Epithelial cell of proximal tubule (primary cell): ENCODE measurements around the gene ZNRD2. TPM values are rescaled to one million over a fixed set of nuclear protein-coding genes. Genes with fewer than 3 reads are reported as not detected.
"Not testable (repeated sequence)": the region's sequence is repeated elsewhere in the genome, so short reads cannot be mapped to it uniquely, and the experiment has no call there.

ENCODE experiments used
- DNase-seq: peaks from one replicate; pipeline ENCODE4 v3.0.0-alpha.2; 2011; ENCODE audit warnings: low read depth
- H3K4me3 ChIP-seq: 2 replicates; pipeline ENCODE4 v1.5.1; 2011; ENCODE audit warnings: low read depth, mild to moderate bottlenecking, low read length
- total RNA-seq: library from RNA; depleted of rRNA; stranded (reverse); fragments of >200 nt; gene quantifications from 2 replicates; pipeline ENCODE4 v1.2.3, GENCODE V29; 2015
- TF ChIP-seq, protein P1 (sequence below): conservative IDR thresholded peaks from 2 replicates; pipeline ENCODE4 v1.5.1; 2012; ENCODE audit warnings: low read depth, mild to moderate bottlenecking, low read length

ZNRD2 gene
- total RNA-seq, 1 donor from 2014 or later, result 72.0 TPM

GRCh38 chr11:65563601-65564000, 6.7 kb upstream of the ZNRD2 start:
- TF ChIP-seq, protein P1, sequence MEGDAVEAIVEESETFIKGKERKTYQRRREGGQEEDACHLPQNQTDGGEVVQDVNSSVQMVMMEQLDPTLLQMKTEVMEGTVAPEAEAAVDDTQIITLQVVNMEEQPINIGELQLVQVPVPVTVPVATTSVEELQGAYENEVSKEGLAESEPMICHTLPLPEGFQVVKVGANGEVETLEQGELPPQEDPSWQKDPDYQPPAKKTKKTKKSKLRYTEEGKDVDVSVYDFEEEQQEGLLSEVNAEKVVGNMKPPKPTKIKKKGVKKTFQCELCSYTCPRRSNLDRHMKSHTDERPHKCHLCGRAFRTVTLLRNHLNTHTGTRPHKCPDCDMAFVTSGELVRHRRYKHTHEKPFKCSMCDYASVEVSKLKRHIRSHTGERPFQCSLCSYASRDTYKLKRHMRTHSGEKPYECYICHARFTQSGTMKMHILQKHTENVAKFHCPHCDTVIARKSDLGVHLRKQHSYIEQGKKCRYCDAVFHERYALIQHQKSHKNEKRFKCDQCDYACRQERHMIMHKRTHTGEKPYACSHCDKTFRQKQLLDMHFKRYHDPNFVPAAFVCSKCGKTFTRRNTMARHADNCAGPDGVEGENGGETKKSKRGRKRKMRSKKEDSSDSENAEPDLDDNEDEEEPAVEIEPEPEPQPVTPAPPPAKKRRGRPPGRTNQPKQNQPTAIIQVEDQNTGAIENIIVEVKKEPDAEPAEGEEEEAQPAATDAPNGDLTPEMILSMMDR, result no peak
- H3K4me3 ChIP-seq, result no peak overlapping the region
- no peak for DNase-seq

GRCh38 chr11:65564879-65565559, 5.3 kb upstream of the ZNRD2 start:
- not testable (repeated sequence) for DNase-seq

DNA sequence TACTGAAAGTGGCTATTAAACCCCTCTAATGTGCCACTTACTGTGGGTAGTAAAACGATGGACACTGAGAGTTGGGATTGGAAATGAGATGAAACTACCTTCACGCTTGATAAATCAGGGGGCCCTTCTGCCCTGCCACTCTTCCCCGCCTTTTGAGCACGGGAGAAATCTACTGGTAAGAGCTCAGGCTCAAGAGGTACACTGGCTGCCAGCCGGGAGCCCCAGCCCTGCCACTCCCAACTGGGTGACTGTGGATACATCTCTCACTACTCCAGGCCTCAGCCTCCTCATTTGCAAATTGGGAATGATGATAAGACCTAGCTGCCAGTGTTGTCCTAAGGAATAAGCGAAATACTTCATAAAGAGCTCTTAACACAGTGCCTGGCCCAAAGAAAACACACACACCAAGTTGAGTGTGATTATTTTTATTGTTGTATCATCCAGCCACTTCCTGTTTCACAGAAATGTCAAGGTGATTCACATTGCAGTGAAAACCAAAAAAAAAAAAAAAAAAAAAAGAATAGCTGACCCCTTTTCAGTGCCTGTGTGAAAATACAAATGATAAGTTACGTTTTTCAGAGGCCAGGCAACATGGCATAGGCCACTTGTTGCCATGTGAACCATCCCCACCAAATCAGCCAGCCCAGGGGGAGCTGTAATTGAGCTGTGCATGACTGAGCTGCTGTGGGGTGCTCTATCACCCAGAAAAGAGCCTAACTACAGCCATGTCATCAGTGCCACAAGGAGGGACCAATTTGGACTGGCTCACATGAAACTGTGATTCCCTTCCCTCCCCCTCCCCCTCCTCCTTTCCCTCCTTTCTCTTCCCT, 4.4 kb upstream of the ZNRD2 start:
- no peak for DNase-seq
- H3K4me3 ChIP-seq, result no peak overlapping the region
- TF ChIP-seq, protein P1, result no peak

More at GRCh38 chr11:65564879-65565559, 5.3 kb upstream of the ZNRD2 start:
- not testable (repeated sequence) for H3K4me3 ChIP-seq

DNA sequence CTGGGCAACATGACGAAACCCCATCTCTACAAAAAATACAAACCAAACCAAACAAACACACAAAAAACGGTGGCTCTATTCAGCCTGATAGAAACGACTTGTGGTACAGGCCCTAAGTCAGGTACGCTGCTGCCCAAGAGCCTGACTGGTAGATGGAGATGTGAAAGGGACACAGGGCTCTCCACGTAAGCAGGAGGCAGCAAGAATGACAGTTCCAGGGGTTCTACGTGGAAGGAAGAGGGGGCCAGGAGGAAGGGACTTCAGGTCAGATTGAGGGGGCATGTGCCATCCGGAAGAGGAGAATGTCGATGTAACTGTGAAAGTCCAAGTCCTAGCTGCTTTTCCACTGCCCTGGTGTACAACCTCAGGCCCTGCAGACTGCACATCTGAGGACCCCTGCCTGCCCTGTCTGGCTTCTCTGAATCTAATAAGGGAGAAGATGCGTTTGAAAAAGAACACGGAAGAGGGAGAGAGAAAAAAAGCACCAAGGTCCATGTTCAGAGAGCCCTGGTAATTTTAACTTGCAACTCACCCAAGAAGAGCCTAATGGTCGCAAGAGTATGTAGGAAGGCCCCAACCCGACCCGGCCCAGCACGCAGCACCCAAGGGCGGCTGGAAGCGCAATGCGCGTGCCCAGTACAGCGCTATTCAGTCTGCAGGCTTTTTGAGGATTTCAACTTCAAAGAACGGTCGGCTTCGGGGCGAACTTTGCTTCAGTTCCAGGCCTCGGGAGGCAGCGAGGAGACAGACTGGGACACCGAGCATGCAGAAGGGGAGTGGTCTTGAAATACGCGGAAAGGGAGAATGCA, 909 bp upstream of the ZNRD2 start:
- TF ChIP-seq, protein P1, result no peak
- DNase-seq, result no peak
- peak overlapping the region; percentile 84 for H3K4me3 ChIP-seq

GRCh38 chr11:65571420-65571819, 1.1 kb downstream of the ZNRD2 start:
- no peak for DNase-seq
- TF ChIP-seq, protein P1, result no peak
- H3K4me3 ChIP-seq, result peak overlapping the region; percentile 84

DNA sequence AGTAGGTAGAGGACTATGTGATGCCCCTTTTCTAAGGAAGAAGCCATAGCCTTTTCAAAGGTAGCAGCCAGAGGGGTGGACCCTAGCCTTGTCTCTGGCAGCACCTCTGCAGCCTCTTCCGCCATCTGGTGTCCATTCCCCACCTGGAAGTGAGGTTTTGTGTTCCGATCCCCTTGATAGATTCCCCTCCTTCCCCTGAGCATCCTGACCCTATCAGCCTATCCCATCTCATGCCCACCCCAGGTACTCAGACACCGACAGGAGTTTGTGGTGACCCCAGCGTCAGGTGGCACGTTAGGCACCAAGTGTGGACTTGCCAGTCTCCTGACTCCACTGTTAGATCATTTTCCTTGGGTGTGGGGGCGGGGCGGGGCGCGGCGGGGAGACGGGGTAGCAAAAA, 1.7 kb downstream of the ZNRD2 start:
- TF ChIP-seq, protein P1, result peak; percentile 67
- DNase-seq, result no peak
- peak overlapping the region; percentile 84 for H3K4me3 ChIP-seq
